H1 (cell line): ENCODE results near the gene DDX23. TPM values are rescaled to one million over a fixed set of nuclear protein-coding genes. Genes with fewer than 3 reads are reported as not detected.

ENCODE experiments used
- CTCF ChIA-PET: fragments of 300-600 bp; sonication (Branson Sonifier 250); formaldehyde crosslinking; loops from one replicate; lab custom pipeline; 2021; ENCODE audit not compliant: partially characterized antibody; lab: Charles Lee
- POLR2A ChIA-PET: fragments of 300-600 bp; sonication (Branson Sonifier 250); formaldehyde crosslinking; loops from one replicate; lab custom pipeline; 2021; ENCODE audit warnings: inconsistent platforms; ENCODE audit not compliant: partially characterized antibody; lab: Charles Lee
- DNase-seq, 2 experiments: peaks; one replicate each; pipeline versions ENCODE4 v3.0.0 to v3.0.0-alpha.2; 2010 to 2022; ENCODE audit warnings: low spot score in 2 of 2, low read depth in 1 of 2, mixed read lengths in 1 of 2
- FAIRE-seq: peaks from 2 replicates; lab custom pipeline; 2011; peaks lifted over from hg19 to GRCh38; lab: Jason Lieb, UNC
- H2AFZ ChIP-seq: 2 replicates; pipeline ENCODE4 v1.8.1; 2012; ENCODE audit warnings: low read length, inconsistent platforms
- H2AK5ac ChIP-seq: 2 replicates; pipeline ENCODE4 v1.6.1; 2013; ENCODE audit warnings: low read depth, low read length
- H2BK120ac ChIP-seq: replicated peaks from 2 replicates; pipeline ENCODE3; 2013; ENCODE audit warnings: low read depth, low read length, inconsistent platforms
- H2BK12ac ChIP-seq: 2 replicates; pipeline ENCODE4 v1.6.1; 2013; ENCODE audit warnings: low read depth, low read length
- H2BK15ac ChIP-seq: 2 replicates; pipeline ENCODE4 v1.6.1; 2013; ENCODE audit warnings: low read length
- H2BK20ac ChIP-seq: 2 replicates; pipeline ENCODE4 v1.6.1; 2013; ENCODE audit warnings: low read length
- H2BK5ac ChIP-seq: 2 replicates; pipeline ENCODE4 v1.6.1; 2013; ENCODE audit warnings: low read depth, low read length
- H3K14ac ChIP-seq: 2 replicates; pipeline ENCODE4 v1.6.1; 2013; ENCODE audit warnings: inconsistent platforms; ENCODE audit not compliant: insufficient read length
- H3K18ac ChIP-seq: 2 replicates; pipeline ENCODE4 v1.6.1; 2013; ENCODE audit warnings: low read length; ENCODE audit errors: extremely low read depth
- H3K23ac ChIP-seq: 2 replicates; pipeline ENCODE4 v1.6.1; 2013; ENCODE audit warnings: inconsistent platforms; ENCODE audit not compliant: insufficient read length
- H3K23me2 ChIP-seq: 2 replicates; pipeline ENCODE4 v1.6.1; 2013; ENCODE audit warnings: low read depth, low read length
- H3K27ac ChIP-seq: 2 replicates; pipeline ENCODE4 v1.6.1; 2011; ENCODE audit warnings: low read depth, low read length, inconsistent platforms
- H3K27me3 ChIP-seq, 4 experiments: replicated peaks in 1 of 4; 1 replicate in 1 of 4; 2 replicates in 3 of 4; pipeline versions ENCODE4 v1.6.1 to v1.8.1; 2011 to 2013; ENCODE audit warnings: low read length in 3 of 4, mild to moderate bottlenecking in 3 of 4, inconsistent platforms in 2 of 4, mixed read lengths in 2 of 4, moderate library complexity in 1 of 4; ENCODE audit not compliant: control insufficient read depth in 3 of 4, insufficient read depth in 3 of 4; ENCODE audit errors: extremely low read depth in 1 of 4
- H3K36me3 ChIP-seq, 4 experiments: 2 replicates each; pipeline versions ENCODE4 v1.6.1 to v1.8.1; 2011 to 2013; ENCODE audit warnings: mild to moderate bottlenecking in 4 of 4, low read length in 3 of 4, moderate library complexity in 2 of 4, control low read depth in 1 of 4, inconsistent platforms in 1 of 4; ENCODE audit not compliant: insufficient read depth in 4 of 4, control insufficient read depth in 2 of 4
- H3K4ac ChIP-seq: replicated peaks from 2 replicates; pipeline ENCODE3; 2013; ENCODE audit warnings: low read length, low read depth, mixed read lengths, inconsistent platforms; ENCODE audit not compliant: insufficient read length
- H3K4me1 ChIP-seq, 4 experiments: replicated peaks in 1 of 4; 1 replicate in 1 of 4; 2 replicates in 3 of 4; pipeline versions ENCODE4 v1.6.1 to v1.8.1; 2011 to 2013; ENCODE audit warnings: low read length in 3 of 4, inconsistent platforms in 2 of 4, mixed read lengths in 1 of 4; ENCODE audit not compliant: insufficient read depth in 4 of 4, control insufficient read depth in 3 of 4
- H3K4me2 ChIP-seq, 2 experiments: 2 replicates each; pipeline versions ENCODE4 v1.6.1 to v1.8.1; 2011 to 2013; ENCODE audit warnings: low read depth in 2 of 2, low read length in 2 of 2, control low read depth in 1 of 2, inconsistent platforms in 1 of 2, mild to moderate bottlenecking in 1 of 2; ENCODE audit not compliant: insufficient read depth in 1 of 2
- H3K4me3 ChIP-seq, 4 experiments: fragments of 200-600, 300-600 bp in 1 of 4; sonication (generic), shearing (Covaris generic), sonication (Bioruptor Twin) in 1 of 4; 2 replicates each; pipeline versions ENCODE4 v1.5.1 to v1.8.1; 2011 to 2016; ENCODE audit warnings: low read length in 4 of 4, low read depth in 3 of 4, control low read depth in 2 of 4, inconsistent platforms in 2 of 4, mild to moderate bottlenecking in 2 of 4, mixed read lengths in 1 of 4, moderate library complexity in 1 of 4; ENCODE audit not compliant: insufficient read depth in 2 of 4; ENCODE audit errors: extremely low read depth in 1 of 4
- H3K56ac ChIP-seq: replicated peaks from 2 replicates; pipeline ENCODE3; 2013; ENCODE audit warnings: low read depth, mild to moderate bottlenecking, mixed read lengths, low read length, inconsistent platforms; ENCODE audit not compliant: insufficient read length
- H3K79me1 ChIP-seq: 2 replicates; pipeline ENCODE4 v1.6.1; 2013; ENCODE audit warnings: low read depth, low read length, control low read depth
- H3K79me2 ChIP-seq, 2 experiments: 2 replicates each; pipeline versions ENCODE4 v1.6.1 to v1.8.1; 2012 to 2013; ENCODE audit warnings: low read length in 2 of 2, mild to moderate bottlenecking in 2 of 2, inconsistent platforms in 1 of 2; ENCODE audit not compliant: insufficient read depth in 2 of 2, control insufficient read depth in 1 of 2
- H3K9ac ChIP-seq, 4 experiments: replicated peaks in 1 of 4; 1 replicate in 1 of 4; 2 replicates in 3 of 4; pipeline versions ENCODE4 v1.6.1 to v1.8.1; 2011 to 2013; ENCODE audit warnings: low read depth in 3 of 4, low read length in 3 of 4, control low read depth in 2 of 4, mild to moderate bottlenecking in 2 of 4, moderate library complexity in 2 of 4, inconsistent platforms in 1 of 4; ENCODE audit errors: extremely low read depth in 1 of 4
- H3K9me3 ChIP-seq, 2 experiments: 2 replicates each; pipeline versions ENCODE4 v1.6.1 to v1.8.1; 2012 to 2013; ENCODE audit warnings: mild to moderate bottlenecking in 2 of 2, moderate library complexity in 2 of 2, control low read depth in 1 of 2, inconsistent platforms in 1 of 2, low read depth in 1 of 2, low read length in 1 of 2, mixed read lengths in 1 of 2; ENCODE audit not compliant: insufficient read depth in 2 of 2
- H4K20me1 ChIP-seq, 2 experiments: replicated peaks in 1 of 2; 2 replicates each; pipeline versions ENCODE3 to v1.8.1; 2011 to 2013; ENCODE audit warnings: inconsistent platforms in 2 of 2, low read length in 2 of 2, mild to moderate bottlenecking in 1 of 2; ENCODE audit not compliant: insufficient read depth in 2 of 2, control insufficient read depth in 1 of 2
- H4K5ac ChIP-seq: 2 replicates; pipeline ENCODE4 v1.6.1; 2013; ENCODE audit warnings: low read length, low read depth, mixed read lengths, inconsistent platforms; ENCODE audit not compliant: insufficient read length
- H4K8ac ChIP-seq: 2 replicates; pipeline ENCODE4 v1.8.0; 2013; ENCODE audit warnings: mild to moderate bottlenecking, moderate library complexity, low read length, inconsistent platforms; ENCODE audit not compliant: insufficient read depth; ENCODE audit errors: extremely low read depth
- H4K91ac ChIP-seq: replicated peaks from 2 replicates; pipeline ENCODE3; 2013; ENCODE audit warnings: low read length, mixed read lengths, inconsistent platforms; ENCODE audit not compliant: insufficient read length
- POLR2AphosphoS5 ChIP-seq: IDR thresholded peaks from 2 replicates; pipeline ENCODE4 v1.6.1; 2011; ENCODE audit warnings: low read depth, low read length
- TAF1 ChIP-seq: IDR thresholded peaks from 2 replicates; pipeline ENCODE4 v1.6.1; 2011; ENCODE audit warnings: mild to moderate bottlenecking, low read depth, low read length
- WGBS, 2 experiments: shearing (Covaris generic) in 1 of 2; methylation state at CpG; one replicate each; pipeline versions ENCODE4 v1.1.6 to v1.1.7; 2013 to 2015; ENCODE audit warnings: low lambda C conversion rate in 2 of 2, mixed read lengths in 2 of 2, inconsistent platforms in 1 of 2, low coverage in 1 of 2, missing lambda C conversion rate in 1 of 2; ENCODE audit not compliant: insufficient replicate concordance in 2 of 2, insufficient coverage in 1 of 2, insufficient read length in 1 of 2; ENCODE audit errors: extremely low coverage in 1 of 2, missing lambda C conversion rate in 1 of 2; 5-methylcytosine and 5-hydroxymethylcytosine counted together
- polyA plus RNA-seq, 7 experiments: library from polyadenylated mRNA; depleted of rRNA in 3 of 7; stranded (reverse) in 5 of 7; unstranded in 2 of 7; fragments of >200 nt in 5 of 7; fragments of 200-250 nt in 2 of 7; gene quantifications; 1 replicate in 5 of 7; 2 replicates in 1 of 7; 4 replicates in 1 of 7; pipeline versions ENCODE4 v1.2.1 to v1.2.3, GENCODE V29; 2011 to 2013; ENCODE audit warnings: missing spikeins in 2 of 7, mixed read lengths in 2 of 7
- total RNA-seq: library from RNA; stranded (reverse); fragmentation: NEBNext Ultra II Directional; extraction: Animal tissue kit (Norgen Biotek cat#: 25700); gene quantifications from 2 replicates; pipeline ENCODE4 v1.2.1, GENCODE V29; 2021

DDX23 gene
- total and polyA plus RNA-seq, 2 of the 8 experiments (the other 6 are each of a cell fraction or from before 2014, with no cell fraction given): 43.5 to 107 TPM

DNA sequence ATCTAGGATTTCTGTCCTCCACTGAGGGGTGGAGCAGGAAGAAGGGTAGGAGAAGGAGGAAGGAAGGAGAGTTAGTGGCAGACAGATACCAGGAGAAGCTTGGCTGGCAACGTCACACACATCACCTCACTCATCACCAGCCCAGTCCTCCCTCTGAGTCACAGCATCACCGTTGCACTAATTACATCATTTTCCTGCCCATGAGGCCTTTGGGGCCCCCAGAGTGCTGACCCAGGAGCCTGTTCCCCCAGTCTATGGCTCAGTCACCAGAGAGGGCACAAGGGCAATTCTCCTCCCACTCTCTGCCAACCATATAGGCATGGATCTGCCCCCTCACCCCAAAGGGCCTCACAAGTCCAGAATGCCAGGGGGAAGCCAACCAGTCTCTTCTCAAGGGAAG lies 9.1 kb upstream of the DDX23 start:
- WGBS, 2 experiments: 73% methylated on average over 2 of the region's 2 CpGs; no CpG with 5 or more reads in 1 of the 2 experiments
- H3K79me1 ChIP-seq: no peaks in the 10 kb centered on the region; the same call in 1 of the 2 replicates
- peaks cover 22 to 55% (median 34%) of the 10 kb centered on the region in 4 experiments for H3K36me3 ChIP-seq
- no peak overlapping the region for H3K9ac ChIP-seq
- peaks cover 10% of the 10 kb centered on the region for H3K23me2 ChIP-seq
- no peak overlapping the region for H2AK5ac ChIP-seq
- TF ChIP-seq POLR2AphosphoS5 (peak; percentile 24; the same call in 1 of the 2 replicates), TAF1 (no peak)
- H3K27me3 ChIP-seq: no peaks in the 10 kb centered on the region
- H2BK15ac ChIP-seq: no peak overlapping the region
- H2BK12ac ChIP-seq: no peak overlapping the region
- ChIA-PET CTCF (interaction anchor here (0.7 to 26.4 kb wide), 7 partner anchors 7 to 127 kb away, joined by 3 to 678 read pairs (median 3); partner anchors contain the start of genes DDX23 and FKBP11), POLR2A (interaction anchor here (0.9 to 22.9 kb wide), 6 partner anchors 7 to 79 kb away, joined by 3 to 651 read pairs (median 4); partner anchors contain the start of gene DDX23)
- H3K4ac ChIP-seq: no peak overlapping the region
- H3K4me1 ChIP-seq: peaks cover 5 to 24% (median 18%) of the 10 kb centered on the region in 4 experiments
- no peak overlapping the region for H3K14ac ChIP-seq
- H4K91ac ChIP-seq: no peak overlapping the region
- no peak overlapping the region for H2BK20ac ChIP-seq
- no peak overlapping the region for H2BK120ac ChIP-seq
- H3K79me2 ChIP-seq: peaks cover 3 to 33% of the 10 kb centered on the region in 2 experiments; a peak in 3 of 4 replicates
- no peak overlapping the region for H2AFZ ChIP-seq
- H3K27ac ChIP-seq: no peak overlapping the region
- no peak overlapping the region for H2BK5ac ChIP-seq
- H3K4me2 ChIP-seq: no peak overlapping the region
- H4K8ac ChIP-seq: no peak overlapping the region
- H4K5ac ChIP-seq: no peak overlapping the region
- H3K18ac ChIP-seq: no peak overlapping the region
- peaks cover 12 to 23% of the 10 kb centered on the region in 2 experiments for H4K20me1 ChIP-seq
- no peak overlapping the region for H3K56ac ChIP-seq
- FAIRE-seq (no peak), DNase-seq (no peak)
- H3K23ac ChIP-seq: no peak overlapping the region
- no peak overlapping the region for H3K4me3 ChIP-seq
- no peaks in the 10 kb centered on the region for H3K9me3 ChIP-seq
